Upper lobe of left lung (tissue), 6 donors: ENCODE results near the gene CAMK1G. TPM values are rescaled to one million over a fixed set of nuclear protein-coding genes. Genes with fewer than 3 reads are reported as not detected.
A peak's percentile ranks its signal among the peaks of the same experiment; 100 is the strongest.

Experiments used
- ATAC-seq, 2 donors: fragments of 200-7000 bp; cut with Tn5 transposase; one replicate each; pipeline ENCODE4 v1.9.1; 2022; ENCODE audit warnings: mild to moderate bottlenecking in 2 of 2, moderate library complexity in 2 of 2; ENCODE audit not compliant: low FRiP score in 2 of 2
- DNase-seq, 2 donors: peaks; one replicate each; pipeline ENCODE4 v3.0.0-alpha.2; 2019 to 2020
- H3K27ac ChIP-seq, 4 donors: fragments of 200-600 bp; sonication (generic); one replicate each; pipeline ENCODE4 v1.5.1; 2016 to 2019
- H3K27me3 ChIP-seq, 4 donors: fragments of 200-600 bp; sonication (generic); one replicate each; pipeline ENCODE4 v1.5.1; 2017 to 2019
- H3K36me3 ChIP-seq, 4 donors: fragments of 200-600 bp; sonication (generic); one replicate each; pipeline ENCODE4 v1.5.1; 2016 to 2019
- H3K4me1 ChIP-seq, 4 donors: fragments of 200-600 bp; sonication (generic); one replicate each; pipeline ENCODE4 v1.5.1; 2018 to 2019
- H3K4me3 ChIP-seq, 4 donors: fragments of 200-600 bp; sonication (generic); one replicate each; pipeline ENCODE4 v1.5.1; 2017 to 2019; ENCODE audit warnings: mild to moderate bottlenecking in 2 of 4, moderate library complexity in 1 of 4
- H3K9me3 ChIP-seq, 4 donors: fragments of 200-600 bp; sonication (generic); one replicate each; pipeline ENCODE4 v1.5.1; 2018 to 2019
- CTCF ChIP-seq, 6 experiments: fragments of 450-650 bp in 4 of 6; fragments of 200-600 bp in 2 of 6; sonication (generic) in 2 of 6; IDR thresholded peaks; one replicate each; pipeline ENCODE4 v1.5.1; 2016 to 2019; ENCODE audit warnings: antibody characterized with exemption in 6 of 6
- EP300 ChIP-seq, 4 donors: sonication (generic); formaldehyde crosslinking; IDR thresholded peaks; one replicate each; pipeline ENCODE4 v1.5.1; 2017; ENCODE audit warnings: antibody characterized with exemption in 4 of 4, control low read depth in 2 of 4
- POLR2A ChIP-seq, 4 donors: fragments of 450-650 bp; IDR thresholded peaks; one replicate each; pipeline ENCODE4 v1.5.1; 2016 to 2017; ENCODE audit warnings: antibody characterized with exemption in 4 of 4, mild to moderate bottlenecking in 2 of 4
- POLR2AphosphoS5 ChIP-seq, 2 donors: sonication (generic); formaldehyde crosslinking; IDR thresholded peaks; one replicate each; pipeline ENCODE4 v1.5.1; 2017; ENCODE audit warnings: antibody characterized with exemption in 2 of 2
- WGBS, 2 donors: methylation state at CpG; one replicate each; pipeline ENCODE4 v1.1.5; 2017 to 2018; 5-methylcytosine and 5-hydroxymethylcytosine counted together
- total RNA-seq, 6 donors: library from RNA; depleted of rRNA in 4 of 6; stranded (reverse); fragments of >200 nt in 4 of 6; gene quantifications; one replicate each; pipeline versions ENCODE4 v1.1.0 to v1.2.1, GENCODE V29; 2016 to 2021
- donor health status: DM: no; HTN: no; CAD: no; lungs with moderate emphysema.
- donor health status: DM: no; HTN: yes; CAD: no; lungs with severe emphysema.

Gene CAMK1G
- total RNA-seq, 6 donors from 2014 or later: 0.20 to 0.46 (median 0.30) TPM; not detected in 3

- peak in 1 of 2 donors; percentile 26 for ATAC-seq
- Histone ChIP-seq H3K4me1 (no peaks in the 10 kb centered on the region), H3K36me3 (peaks cover 0 to 24% (median 6%) of the 10 kb centered on the region in 4 donors), H3K27ac (no peak overlapping the region), H3K27me3 (no peaks in the 10 kb centered on the region), H3K9me3 (no peaks in the 10 kb centered on the region), H3K4me3 (no peak overlapping the region)
- no peak for DNase-seq
- TF ChIP-seq POLR2AphosphoS5 (IDR thresholded peaks at IDR 0.05) (no peak), POLR2A (IDR thresholded peaks at IDR 0.05) (no peak), EP300 (IDR thresholded peaks at IDR 0.05) (no peak), CTCF (IDR thresholded peaks at IDR 0.05) (no peak)
- WGBS, 2 donors: 75 to 76% methylated on average over 4 of the region's 4 CpGs
Measured at GRCh38 chr1:209613400-209614150, 30.1 kb downstream of the CAMK1G start.

GRCh38 chr1:209614151-209614420 lies 30.6 kb downstream of the CAMK1G start:
- no peak for TF ChIP-seq POLR2AphosphoS5 (IDR thresholded peaks at IDR 0.05)
- TF ChIP-seq CTCF (IDR thresholded peaks at IDR 0.05): no peak
- no peak for TF ChIP-seq POLR2A (IDR thresholded peaks at IDR 0.05)
- WGBS, 2 donors: 87 to 94% methylated on average over 5 of the region's 5 CpGs
- Histone ChIP-seq H3K4me1 (no peaks in the 10 kb centered on the region), H3K27me3 (no peaks in the 10 kb centered on the region), H3K36me3 (peaks cover 0 to 26% (median 6%) of the 10 kb centered on the region in 4 donors), H3K4me3 (no peak overlapping the region), H3K9me3 (no peaks in the 10 kb centered on the region), H3K27ac (no peak overlapping the region)
- ATAC-seq (no peak), DNase-seq (no peak)

GRCh38 chr1:209614906-209615305 lies 31.4 kb downstream of the CAMK1G start:
- Histone ChIP-seq H3K36me3 (peaks cover 0 to 27% (median 6%) of the 10 kb centered on the region in 4 donors), H3K27me3 (no peaks in the 10 kb centered on the region), H3K9me3 (no peaks in the 10 kb centered on the region), H3K27ac (no peak overlapping the region), H3K4me1 (no peaks in the 10 kb centered on the region), H3K4me3 (no peak overlapping the region)
- TF ChIP-seq POLR2A (IDR thresholded peaks at IDR 0.05) (no peak), EP300 (IDR thresholded peaks at IDR 0.05) (no peak), POLR2AphosphoS5 (IDR thresholded peaks at IDR 0.05) (no peak), CTCF (IDR thresholded peaks at IDR 0.05) (no peak)
- no peak for DNase-seq
- no peak for ATAC-seq
- WGBS, 2 donors: 88 to 97% methylated on average over 3 to 5 of the region's 5 CpGs

- Histone ChIP-seq H3K9me3 (no peaks in the 10 kb centered on the region), H3K36me3 (peaks cover 0 to 27% (median 6%) of the 10 kb centered on the region in 4 donors), H3K4me1 (peaks cover 0 to 6% (median 5%) of the 10 kb centered on the region in 4 donors), H3K4me3 (no peak overlapping the region), H3K27me3 (no peaks in the 10 kb centered on the region), H3K27ac (no peak overlapping the region)
- 92 to 96% methylated on average over 5 of the region's 5 CpGs for WGBS, 2 donors
- ATAC-seq: no peak
- DNase-seq: no peak
- TF ChIP-seq CTCF (IDR thresholded peaks at IDR 0.05) (no peak), EP300 (IDR thresholded peaks at IDR 0.05) (no peak), POLR2AphosphoS5 (IDR thresholded peaks at IDR 0.05) (no peak), POLR2A (IDR thresholded peaks at IDR 0.05) (no peak)
Measured at GRCh38 chr1:209616366-209617046, 33.0 kb downstream of the CAMK1G start.
